Fibroblast of skin of back (primary cell): Measurements from ENCODE around the gene KAT6B.

Source experiments
- DNase-seq: peaks from one replicate; pipeline ENCODE4 v3.0.0-alpha.2; 2013

KAT6B gene

DNA sequence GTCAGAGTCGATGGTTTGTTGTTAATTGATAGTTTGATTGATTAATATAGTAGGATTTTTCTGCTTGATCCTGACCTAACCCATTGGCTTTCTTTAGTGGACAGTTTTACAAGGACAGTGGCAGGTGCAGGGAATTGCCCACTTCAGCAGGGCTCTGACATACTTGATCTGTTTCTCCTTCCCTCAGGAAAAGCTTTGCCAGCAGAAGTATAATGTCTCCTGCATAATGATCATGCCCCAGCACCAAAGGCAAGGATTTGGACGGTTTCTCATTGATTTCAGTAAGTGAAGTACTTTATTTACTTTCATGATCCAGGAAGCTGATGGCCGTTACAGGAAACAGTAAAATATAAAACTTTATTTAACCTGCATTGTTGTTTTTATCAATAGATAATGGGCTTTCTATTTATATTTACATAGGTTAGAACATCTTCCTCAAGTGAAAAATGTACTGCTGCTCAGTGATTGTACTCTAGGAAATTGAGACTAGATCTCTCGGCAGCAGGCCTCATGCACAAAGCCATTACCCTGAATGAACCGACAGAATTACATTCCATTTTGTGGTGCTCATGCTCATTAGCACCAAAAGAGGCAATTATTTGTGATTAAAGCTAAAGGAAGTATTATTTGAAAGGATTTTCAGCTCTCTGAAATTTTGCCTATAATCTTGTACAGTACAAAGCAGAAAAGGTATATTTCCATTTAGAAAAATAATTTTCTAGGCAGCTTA is 162.6 kb downstream of the KAT6B start:
- DNase-seq, result no peak

DNA sequence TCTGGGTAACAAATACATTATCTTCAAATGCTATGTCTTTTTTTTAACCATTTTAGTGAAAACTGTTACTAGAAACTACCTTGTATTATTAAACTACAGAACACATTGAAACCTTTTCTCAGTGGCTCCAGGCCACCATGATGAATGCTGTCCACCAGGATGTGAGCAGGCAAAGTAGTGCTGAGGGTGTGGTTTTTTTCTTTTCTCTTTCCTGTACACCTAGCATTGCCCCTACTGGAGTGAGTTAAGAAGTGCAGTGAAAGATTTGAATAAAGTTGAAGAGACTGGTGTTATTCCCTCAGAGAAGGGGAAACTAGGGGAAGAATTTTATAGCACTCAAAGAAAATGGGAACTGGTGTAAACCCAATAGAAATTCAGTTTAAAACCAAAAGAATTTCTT is 165.0 kb downstream of the KAT6B start:
- peak; percentile 27 for DNase-seq

DNA sequence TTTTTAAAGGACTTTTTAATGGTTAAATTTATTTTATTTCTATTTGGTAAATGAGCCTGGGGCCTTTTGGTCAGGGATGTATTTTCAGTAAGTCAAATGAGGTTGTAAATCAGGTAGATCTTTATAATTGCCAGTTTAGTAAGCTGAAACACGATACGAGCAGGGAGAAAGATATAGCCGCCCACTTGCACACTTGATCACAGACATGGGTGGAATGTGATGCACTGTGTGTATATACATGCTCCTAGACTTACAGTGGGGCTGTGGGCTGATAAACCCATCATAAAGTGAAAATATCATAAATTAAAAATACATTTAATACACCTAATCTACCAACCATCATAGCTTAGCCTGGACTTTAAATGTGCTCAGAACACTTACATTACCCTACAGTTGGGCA is 165.7 kb downstream of the KAT6B start:
- no peak for DNase-seq

DNA sequence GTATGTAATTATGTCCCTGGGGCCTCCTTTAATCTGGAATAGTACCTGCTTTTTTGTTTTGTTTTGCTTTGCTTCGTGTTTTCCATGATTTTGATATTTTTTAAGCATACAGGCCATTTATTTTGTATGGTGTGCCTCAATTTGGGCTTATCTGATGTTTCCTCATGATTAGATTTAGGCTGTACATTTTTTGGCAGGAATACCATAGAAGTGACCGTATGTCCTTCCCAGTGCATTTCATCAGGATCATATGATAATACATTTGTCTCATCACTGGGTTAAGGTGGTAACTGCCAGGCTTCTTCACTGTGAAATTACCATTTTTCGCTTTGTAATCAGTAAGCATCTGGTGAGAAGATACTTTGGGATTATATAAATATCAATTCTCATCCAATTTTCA is 167.2 kb downstream of the KAT6B start:
- no peak for DNase-seq

DNA sequence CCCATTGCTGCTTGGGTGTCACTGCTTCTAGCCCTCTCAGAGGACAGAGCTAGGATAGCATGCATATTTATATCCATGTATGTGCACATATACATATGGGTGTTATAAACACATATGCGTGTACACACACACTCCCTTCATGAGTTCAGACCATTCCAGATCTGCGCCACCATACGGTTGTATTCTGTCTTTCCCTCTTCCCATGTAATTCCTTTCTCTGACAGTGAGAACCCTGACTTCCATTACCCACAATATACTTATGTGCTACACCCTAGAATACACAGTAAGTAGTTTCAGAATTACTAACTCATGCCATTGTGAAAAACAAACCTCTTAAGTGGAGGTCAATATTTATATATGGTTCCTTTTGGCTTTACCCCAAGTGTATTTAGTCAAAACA is 168.5 kb downstream of the KAT6B start:
- no peak for DNase-seq

DNA sequence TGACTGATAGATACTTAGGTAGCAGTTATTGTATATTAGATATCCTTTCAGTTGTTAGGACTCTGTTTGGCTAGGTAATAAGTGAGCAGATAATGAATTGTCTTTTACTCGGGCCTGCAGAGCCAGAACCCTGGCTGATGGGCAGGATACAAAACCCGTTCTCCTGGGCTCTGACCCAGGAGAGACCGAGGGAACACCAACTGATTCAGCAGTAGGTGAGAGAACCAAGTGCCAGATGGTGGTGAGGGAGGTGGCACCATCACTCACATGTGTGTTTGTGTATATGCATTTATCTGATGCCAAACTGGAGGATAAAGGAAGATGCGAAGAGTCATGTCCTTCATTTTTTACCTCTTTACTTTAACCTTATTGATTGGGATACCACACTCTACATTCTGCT is 169.4 kb downstream of the KAT6B start:
- no peak for DNase-seq

DNA sequence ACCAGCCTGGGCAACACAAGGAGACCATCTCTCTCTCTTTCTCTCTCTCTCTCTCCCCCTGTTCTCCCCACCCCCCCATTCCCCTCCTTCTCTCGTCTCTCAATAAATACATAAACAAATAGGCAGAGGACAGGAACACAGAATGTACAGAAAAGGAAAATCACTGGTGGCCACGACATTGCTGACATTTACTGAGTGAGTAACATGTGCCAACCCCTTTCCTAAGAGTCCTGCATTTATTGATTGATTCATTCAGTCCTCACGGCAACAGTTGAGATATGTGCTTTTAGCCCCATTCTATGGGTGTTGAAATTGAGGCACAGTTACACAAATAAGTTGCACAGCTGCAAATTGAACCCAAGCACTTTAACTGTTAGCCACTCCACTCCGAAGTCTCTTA is 170.8 kb downstream of the KAT6B start:
- DNase-seq, result no peak

DNA sequence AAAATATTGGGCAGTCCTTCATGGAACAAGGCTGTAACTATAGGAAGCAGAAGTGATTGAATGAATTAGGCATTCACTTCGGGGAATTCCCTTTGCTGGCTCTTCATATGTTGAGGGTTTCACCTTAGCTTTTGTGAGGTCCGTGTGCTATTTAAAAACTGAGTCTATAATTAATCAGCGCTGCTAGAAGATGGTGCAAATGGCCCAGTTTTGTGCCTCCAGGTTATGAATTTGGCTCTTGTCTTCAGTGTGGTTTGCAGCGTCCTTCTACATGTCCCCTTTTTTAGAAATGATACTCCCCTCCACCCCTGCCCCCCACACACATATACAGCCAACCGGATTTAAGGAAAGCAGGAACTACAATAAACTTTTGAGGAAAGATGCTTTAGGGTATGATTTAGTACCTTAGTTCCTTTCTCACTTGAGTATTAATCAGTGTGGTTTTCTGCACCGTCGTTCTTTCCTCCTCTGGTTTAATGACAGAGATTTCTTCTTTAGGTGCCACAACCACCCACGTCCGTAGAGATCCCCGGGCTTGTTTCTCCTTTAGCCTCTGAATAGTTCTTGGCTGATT is 174.4 kb downstream of the KAT6B start:
- DNase-seq, result no peak

DNA sequence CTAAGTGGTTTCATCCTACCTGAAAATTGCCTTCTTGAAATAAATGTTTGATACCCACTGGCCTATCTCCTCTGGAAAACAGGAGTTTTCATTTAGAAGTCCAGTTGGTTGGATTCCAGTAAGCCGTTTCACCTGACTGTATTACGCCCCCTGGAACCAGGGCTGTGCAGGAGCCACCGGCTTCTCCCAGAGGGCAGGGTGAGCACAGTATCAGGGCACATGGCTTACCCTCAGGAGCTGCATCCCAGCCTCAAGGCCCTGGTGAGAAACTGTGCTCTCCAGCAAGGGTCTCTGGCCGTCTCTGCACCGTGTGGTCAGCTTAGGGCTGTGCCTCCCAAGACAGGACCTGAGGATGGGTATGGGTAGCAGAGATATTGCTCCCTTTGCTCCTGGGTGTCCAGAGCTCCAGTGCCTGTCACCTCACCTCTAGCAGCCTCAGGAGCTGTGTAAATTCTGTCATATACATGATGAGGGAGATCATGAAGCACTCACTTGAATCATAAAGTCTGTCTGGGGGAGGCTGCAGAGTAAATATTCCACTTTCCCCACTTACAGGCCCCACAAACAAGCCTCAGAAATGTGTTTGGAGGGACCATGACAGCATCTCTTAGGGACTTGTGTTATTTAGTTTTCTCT is 175.4 kb downstream of the KAT6B start:
- DNase-seq, result no peak

DNA sequence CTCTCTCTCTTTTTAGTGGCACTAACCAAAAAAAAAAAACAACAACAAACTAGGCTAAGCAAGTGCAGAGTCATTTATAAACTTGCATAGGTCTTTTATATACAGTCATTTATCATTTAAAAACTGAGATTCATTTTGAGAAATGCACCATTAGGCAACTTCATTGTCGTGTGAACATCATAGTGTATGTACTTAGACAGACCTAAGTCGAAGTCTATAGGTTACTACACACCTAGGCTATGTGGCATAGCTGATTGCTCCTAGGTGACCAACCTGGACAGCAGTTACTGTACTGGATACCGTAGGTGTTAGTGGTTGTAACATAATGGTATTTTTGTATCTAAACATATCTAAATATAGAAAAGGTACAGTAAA is 175.9 kb downstream of the KAT6B start:
- DNase-seq, result no peak

DNA sequence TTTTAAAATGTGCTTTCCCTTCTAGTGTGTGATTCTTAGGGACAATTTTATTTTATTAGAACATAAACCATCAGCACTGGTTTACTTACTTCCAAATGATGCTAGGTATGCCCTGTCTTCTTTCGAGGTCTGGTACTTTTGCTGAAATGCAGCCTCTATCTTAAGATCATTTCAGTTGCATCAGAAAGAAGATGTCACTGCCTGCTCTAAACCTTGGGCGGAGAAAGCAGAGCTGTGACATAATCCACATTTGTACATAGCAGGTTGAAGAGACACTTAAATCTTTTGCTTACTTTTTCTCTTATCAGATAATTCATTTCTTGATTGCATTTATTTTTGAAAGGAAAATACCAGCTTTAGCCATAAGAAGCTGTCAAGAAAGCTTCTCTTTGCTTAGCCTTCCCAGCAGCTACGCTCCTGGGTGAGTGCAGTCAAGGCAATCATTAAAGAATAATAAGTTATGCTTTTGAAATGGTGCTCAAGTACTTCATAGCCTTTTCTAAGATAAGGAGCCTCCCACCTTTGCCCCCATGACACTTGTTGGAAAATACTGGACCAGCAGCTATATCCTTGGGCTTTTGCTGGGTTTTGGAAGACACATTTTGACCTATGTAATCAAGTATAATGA is 176.7 kb downstream of the KAT6B start:
- no peak for DNase-seq

DNA sequence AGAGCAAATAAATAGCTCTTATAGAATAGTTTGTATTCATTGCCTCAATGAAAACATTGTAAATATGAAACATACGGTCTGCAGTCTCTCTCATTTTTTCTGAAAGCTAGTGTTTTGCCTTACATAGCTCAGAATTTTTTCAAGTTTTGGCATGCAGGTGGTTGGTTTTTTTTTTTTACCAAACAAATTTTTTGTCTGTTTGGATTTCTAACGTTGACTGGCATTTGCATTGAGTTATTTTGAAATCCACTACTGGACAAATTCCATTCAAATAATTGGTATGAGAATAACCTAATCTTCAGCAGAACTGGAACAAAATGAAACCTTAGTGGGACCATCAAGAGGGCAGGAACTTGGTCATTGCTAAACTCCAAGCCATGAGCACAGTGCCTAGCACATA is 177.5 kb downstream of the KAT6B start:
- DNase-seq, result no peak

DNA sequence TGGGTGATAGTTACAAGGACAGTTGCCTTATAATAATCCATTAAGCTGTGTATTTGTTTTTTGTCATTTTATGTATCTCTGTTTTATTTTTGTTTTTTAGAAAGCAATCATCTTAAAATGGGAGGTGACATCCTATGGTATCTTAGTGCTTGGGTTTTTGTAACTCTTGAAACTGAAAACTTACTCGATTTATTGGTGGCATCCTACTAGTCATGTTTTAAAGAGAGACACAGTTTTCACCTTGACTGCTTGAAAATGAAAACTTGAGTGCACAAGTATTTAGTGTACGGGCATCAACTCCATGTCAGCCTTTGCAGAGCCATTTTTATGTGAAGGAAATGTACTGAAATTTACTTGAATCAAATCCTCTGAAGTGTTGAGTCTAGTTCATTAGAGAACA is 181.2 kb downstream of the KAT6B start:
- DNase-seq, result no peak

DNA sequence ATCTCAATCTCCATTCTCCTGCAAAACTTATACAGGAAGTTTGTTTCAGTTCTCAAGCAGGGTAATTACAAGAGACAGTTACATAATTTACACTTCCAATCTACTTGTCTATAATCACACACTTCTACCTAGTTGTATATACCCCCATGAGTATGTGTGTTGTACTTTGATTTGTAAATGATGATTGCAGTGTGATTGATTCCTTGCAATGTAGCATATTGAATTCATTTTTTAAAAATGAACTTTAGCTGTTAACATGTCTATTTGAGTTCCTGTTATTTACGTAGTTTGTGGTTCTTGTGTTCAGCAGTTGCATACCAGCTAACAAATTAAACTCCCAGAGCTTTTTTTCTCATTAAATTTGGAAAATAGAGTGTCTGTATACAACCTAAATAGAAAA is 182.6 kb downstream of the KAT6B start:
- no peak for DNase-seq

DNA sequence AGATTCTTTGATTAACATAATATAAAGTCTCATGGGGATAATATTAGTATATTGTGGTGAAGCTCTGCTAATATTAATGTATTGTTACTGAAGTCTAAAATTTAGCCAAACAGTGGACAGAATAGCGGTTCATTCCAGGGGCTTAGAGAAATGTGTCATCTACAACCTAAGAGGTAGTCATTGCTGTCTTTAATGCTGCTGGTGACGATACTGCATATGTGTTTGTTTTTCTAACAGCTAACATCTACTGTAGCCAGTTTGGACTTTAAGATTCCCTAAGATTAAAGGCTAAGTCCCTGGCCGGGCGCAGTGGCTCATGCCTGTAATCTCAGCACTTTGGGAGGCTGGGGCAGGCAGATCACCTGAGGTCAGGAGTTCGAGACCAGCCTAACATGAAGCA is 183.0 kb downstream of the KAT6B start:
- DNase-seq, result peak; percentile 6

DNA sequence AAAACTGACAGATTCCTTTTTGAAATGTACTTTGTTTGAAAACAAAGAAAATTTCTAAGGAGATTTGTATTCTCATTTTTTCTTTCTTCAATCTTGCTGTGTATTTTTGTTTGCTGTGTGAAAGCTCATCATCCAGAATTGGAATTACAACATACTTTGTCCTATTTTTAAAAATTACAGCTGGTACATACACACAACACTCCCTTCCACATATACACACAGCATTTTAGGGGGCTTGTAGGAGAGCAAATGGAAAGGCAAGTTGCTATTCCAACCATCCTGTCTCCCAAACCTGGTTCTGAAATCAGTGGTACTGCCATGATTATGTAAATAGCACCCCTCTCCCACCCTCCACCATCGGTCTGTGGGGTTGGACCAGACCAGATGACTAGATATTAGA is 184.0 kb downstream of the KAT6B start:
- no peak for DNase-seq

DNA sequence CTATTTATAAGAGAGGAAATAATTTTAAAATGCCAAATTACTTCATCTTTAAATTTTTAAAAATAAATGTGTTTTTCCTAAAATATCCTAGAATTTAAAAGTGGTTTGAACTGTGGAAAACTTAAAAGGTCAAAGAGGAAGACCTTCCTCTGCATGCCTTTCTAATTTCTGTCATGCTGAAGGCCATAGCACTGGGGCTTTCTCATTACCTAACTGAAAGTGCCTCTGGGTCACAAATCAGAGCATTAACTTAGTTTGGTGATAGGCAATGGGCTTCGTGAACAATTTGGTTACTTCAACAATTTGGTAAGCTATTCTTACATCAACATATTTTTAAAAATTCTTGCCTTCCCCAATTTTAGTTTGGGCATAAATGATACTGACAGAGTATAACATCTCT is 184.8 kb downstream of the KAT6B start:
- no peak for DNase-seq

DNA sequence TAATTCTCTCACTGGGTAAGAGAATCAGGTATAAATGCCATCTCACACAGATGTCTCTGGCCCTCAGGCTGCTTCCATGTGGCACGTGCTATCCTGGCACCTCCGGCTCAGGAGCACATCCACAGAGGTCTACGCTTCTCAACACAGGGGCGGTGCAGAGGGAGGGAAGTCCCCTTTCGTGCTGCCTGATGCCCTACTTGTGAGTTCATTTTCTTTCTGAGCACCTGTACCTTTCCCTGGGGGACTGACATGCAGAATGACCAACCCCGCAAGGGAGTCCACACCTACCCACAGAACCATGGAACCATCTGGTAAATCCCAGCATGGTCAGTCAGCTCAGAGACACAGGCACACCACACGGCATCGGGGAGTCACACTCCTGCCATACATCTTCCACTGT is 186.1 kb downstream of the KAT6B start:
- DNase-seq, result no peak

DNA sequence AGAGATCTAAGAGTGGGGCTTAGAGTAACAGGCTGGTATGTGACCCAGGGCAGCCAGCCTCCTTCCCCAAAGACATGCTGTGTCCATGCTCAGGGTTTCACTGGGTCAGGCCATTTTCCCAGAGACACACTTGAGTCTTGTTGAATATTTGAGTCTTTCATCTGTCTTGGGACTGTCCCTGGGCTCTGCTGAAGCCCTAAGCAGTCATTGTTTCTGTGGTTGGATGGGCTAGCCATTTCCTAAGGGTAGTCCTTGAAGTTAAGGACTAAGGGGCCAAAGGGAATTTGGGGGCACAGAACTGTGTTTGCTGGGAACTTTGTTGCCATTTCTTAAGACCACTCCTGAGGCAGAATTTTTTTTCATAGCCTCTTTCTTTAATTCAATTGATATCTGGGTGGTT is 186.6 kb downstream of the KAT6B start:
- DNase-seq, result no peak

DNA sequence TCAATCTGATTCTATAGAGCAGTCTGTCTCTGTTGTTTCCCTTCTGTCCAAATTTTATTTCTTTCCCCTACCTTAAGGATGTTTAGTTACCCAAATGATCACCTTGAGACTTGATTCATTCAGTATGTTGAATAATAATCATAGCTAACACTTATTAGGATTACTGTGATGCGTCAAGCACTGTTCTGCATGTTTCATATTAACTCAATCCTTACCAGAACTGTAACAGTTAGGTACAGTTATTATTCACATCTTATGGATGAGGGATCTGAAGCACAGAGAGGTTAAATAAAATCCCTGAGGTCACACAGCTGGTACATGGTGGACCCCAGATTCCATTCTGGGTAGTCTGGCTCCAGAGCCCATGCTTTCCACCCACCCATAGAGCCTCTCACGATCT is 187.1 kb downstream of the KAT6B start:
- no peak for DNase-seq

DNA sequence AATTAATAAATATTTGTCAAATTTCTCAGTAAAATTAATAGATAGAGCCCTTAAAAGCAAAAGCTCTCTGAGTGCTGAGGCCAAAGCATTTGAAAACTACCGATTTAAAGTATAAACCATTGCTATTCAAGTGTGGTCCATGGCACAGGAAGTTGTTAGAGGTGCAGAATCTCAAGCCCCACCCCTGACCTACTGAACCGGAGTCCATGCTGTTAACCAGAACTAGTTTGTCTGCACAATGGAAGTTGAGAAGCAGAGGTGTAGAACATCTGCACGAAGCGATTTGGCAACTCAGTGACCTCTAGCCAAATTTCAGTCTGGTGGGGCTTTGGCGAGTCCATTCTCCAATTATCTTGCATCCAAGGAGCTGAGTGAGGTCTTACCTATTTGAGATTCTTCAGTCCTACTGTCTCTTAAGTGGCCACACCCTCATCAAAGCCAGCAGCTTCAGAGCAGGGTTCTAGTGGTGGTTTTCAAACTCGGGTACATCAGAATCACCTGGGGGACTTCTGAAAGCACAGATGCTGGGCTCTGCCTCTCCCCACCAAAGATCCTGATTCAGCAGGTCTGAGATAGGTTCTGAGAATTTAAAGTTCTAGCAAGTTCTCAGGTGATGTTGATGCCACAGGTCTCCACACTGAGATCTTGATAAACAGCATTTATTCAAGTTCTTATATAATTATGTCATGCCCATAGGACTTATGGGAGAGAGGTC is 188.3 kb downstream of the KAT6B start:
- no peak for DNase-seq

DNA sequence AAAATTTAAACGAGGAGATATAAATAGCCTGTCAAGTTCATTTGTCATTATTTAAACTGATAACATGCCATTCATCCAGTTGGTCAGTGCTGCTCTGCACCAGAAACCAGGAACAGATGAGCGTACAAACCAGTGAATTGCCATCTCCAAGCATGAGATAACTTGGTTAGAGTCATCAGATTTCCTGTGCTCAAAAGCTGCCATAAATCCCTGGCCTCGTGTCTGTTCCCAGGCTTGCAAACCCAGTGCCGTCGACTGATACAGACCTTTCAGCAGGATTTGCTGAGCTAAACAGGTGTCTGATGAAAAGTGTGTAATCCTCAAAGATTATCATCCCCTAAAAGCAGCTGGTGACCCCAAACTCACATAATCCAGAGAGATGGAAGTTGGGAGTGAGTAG is 189.0 kb downstream of the KAT6B start:
- no peak for DNase-seq

DNA sequence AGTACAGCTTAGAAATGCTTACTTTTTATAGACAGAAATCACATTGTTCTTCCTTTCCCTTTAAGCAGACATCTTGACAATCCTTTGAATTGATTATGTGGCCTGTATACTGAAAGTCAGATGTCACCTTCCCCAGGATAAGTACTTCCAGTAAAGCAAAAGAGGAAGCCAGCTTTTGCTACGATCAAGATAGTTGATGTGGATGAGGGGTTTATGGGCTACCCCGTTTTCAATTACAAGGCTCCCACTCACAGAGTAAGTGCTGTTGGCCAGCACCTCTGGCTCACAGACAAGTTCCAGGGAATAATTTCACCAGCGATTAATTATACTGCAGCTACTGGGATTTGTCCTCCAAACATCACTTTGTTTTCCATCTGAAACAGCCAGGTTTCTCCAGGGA is 189.9 kb downstream of the KAT6B start:
- no peak for DNase-seq
